GM19452 (cell line): Measurements from ENCODE around the gene ALCAM.

Experiments used
- ATAC-seq: cut with Tn5 transposase; IDR thresholded peaks from one replicate; pipeline ENCODE4 v1.9.1; 2021; ENCODE audit not compliant: unreplicated experiment

The ALCAM gene

DNA sequence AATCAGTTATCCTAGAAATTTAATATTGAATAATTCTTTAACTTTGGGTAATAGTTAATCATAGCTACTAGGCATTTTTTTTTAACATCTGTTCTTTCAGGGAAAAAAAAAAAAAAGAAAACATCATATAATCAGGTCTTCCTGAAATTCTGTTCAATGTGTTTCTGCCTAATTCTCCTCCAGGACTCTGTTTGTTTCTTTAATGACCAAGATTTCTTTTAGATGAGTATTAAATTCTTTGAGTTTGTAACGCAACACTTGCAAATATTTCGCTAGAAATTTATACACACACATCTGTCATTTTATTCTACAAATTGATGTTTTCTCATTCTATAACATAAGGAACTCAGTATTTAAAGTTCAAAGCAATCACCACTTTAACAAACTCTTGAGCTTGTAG lies 56.7 kb downstream of the ALCAM start:
- ATAC-seq = no peak

DNA sequence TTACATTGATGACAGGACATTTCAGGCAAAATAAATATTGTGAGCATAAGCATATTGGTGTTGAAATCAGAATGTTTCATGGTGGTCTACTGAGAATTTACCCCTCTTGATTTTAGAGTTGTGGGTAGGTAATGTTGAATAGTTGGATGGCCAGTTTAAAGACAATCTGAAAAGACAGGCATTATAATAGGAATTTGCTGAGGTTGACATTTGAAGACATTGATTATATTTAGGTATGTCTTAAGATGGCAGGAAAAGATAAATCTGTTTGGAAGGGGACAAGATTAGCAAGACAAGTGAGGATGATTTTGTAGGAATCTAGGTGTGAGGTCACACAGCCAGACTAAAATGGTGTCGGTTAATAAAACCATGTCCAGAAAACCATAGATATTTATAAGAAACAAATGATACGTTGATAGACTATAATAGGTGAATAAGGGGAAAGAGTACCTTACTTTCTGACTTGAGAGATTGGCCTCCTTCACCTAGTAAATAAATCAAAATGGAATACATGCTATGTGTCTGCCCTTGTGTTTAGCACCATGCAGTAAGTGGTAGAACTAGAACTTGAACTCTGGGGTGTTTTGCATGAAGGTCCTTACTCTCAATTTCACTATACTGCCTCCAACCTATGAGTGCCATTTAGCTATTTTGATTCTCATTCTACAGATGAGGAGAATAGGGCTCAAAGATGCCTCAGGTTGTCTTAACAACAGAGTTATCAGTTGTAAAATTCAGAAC lies 57.9 kb downstream of the ALCAM start:
- ATAC-seq = no peak

DNA sequence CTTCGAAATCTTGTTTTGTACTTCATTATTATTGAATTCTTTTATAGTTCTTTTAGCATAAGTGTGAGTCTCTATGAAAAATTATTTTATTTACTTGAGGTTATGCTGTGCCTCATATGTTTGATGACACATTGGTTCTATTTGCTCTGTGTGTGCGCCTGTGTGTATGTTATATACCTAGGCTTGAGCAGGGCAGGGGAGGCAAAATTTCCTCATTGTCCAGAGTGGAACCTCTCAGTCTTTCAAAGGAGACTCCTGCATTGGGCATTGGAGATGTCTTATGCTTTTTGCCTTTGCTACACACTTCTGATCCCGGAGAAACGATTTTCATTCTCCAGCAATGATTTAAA lies 58.4 kb downstream of the ALCAM start:
- no peak for ATAC-seq

DNA sequence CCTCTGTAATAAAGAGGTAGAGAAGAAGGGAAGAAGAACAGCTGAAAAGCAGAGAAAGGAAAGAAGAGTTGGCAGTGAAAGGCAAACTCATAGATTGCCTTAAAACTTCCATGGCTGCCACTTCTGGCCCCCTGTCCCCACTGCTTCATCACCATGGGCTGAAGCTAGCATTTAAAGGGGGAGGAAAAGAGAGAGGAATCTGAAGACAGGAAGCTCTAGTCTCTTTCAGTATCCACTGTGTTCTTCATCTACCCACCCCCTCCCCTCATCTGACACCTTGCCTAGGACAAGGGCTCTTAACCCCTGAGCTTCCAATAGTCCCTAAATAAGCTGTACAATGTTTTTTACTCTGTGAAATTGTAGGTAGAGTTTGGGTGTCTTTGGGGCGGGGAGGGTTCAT lies 60.6 kb downstream of the ALCAM start:
- no peak for ATAC-seq

DNA sequence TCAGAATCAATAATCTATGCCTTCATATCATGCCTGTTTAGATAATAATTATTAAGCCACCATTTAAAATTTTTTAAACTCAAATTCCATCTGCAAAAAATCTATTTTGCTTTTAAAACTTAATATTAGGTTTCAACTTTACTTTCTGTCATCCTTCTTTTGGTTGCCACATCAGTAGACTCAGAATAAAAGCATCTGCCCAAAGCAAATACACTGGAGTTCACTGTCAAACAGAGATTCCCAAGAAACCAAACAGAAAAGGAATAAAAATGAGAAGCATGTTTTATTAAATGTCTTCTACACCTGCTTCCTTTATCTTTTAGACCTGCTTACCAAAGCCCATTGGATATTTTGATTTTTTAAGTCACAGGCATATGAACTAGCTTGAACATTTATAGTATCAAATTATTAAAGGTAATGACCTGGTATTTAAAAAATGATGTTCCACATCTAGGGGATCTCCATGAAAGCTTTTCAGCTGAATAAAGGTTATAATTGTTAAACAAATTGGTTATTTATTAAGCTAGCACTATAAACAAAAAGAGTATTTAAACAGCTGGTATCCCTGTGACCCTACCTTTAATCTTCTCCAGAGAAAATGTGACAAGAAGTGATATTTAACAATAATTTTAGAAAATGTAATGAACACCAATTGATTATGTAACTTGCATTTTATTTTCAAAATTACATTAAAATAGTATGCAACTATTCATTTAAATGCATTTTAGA lies 62.5 kb downstream of the ALCAM start:
- no peak for ATAC-seq

DNA sequence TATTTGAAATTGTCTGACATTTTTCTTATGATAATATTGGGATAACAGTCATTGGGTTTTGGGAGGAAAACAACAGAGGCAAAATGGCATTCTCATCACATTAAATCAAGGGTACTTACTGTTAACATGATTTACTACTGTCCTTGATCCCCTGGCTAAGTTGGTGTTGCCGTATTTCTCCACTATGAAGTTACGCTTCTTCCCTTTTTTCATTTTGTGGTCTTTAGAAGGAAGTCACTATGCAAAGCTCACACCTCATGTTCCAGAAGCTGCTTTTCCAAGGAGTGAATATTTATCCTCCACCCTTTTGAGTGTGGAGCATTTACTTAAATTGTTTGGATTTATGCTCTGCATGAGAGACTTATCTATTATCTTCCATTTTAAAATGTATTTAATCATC lies 63.7 kb downstream of the ALCAM start:
- ATAC-seq = no peak

DNA sequence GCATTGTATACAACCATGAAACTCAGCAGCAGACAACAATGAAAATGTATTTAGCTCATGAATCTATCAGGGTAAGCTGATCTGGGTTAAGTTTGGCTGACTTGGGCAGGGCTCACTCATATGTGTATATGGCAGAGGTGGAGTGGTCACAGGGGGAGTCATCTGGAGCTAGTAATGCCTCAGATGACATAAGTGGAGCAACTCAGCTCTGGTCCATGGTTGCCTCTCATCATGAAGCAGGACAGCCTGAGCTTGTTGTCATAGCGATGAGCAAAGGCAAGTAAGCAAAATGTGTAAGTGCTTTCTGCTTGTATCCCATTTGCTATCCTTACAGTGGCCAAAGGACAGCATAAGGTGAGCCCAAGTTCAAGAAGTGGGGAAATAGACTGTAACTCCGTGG lies 64.5 kb downstream of the ALCAM start:
- no peak for ATAC-seq

DNA sequence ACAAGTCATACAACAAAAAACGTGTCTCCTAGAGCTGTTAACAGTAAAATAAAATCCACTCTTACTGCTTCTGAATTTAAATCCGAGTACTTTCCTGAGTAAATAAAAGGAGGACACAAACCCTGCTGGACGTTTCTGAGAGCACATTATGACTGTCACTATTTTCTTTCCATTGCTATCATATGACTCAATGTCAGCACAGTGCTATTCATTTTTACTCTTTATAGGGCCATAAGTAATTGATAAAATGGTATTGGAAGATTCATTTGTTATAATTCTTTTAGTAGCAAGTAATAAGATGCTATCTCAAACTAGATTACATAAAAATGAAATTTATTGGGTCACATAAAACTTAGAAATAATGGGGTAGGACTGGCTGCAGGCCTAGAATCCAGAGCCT lies 68.6 kb downstream of the ALCAM start:
- no peak for ATAC-seq

DNA sequence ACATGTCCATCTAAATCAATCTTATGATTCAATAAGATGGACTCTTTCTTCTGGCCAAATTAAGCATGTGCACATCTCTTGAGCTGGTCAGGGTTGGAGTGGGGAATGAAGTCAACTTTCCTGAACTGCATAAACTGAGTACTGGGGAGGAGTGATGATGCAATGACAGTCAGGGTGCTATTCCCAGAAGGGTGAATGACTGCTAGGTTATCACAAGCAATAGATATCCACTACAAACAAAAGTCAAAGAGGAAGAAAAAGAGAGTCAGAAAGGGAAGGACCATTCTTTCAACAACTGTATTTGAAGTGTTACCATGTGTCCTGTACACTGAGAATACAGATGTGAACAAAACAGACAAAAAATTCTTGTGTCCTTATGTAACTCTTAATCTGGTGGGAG lies 70.0 kb downstream of the ALCAM start:
- ATAC-seq = no peak

DNA sequence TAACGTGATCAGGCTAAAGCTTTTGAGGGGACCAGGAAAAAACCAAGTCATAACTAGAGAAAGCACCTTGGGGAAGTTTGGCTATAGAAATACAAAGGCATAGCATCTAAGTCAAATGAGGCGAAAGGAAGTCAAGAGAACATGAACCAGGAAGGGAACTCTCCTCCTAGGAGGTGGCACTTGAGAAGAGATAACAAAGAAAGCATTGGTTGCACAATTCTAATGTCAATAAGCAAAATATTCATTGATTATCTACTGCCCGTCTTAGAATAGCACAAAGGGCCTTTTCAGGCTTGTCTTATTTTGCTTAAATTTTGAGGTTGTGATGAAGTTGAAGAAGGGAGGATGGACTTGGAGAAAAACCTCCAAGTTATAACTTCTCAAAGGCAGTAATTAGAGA lies 73.4 kb downstream of the ALCAM start:
- ATAC-seq = no peak

DNA sequence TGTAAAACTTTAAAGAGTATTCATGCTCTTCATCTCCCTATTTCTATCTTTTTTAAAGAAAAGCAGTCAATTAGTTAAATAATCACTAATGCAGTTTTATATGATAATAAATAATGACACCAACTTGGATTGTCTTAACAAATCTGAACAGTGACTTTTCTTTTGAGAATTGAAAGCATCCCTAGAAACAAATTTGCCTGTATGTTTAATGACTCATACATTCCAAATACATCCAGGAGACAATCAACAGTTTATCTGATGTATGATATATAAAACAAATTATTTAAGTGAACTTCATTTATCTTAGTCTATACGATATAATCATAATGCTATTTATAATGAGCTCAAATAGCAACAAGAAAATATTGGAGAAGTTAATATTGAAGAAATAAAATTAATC lies 78.0 kb downstream of the ALCAM start:
- no peak for ATAC-seq

DNA sequence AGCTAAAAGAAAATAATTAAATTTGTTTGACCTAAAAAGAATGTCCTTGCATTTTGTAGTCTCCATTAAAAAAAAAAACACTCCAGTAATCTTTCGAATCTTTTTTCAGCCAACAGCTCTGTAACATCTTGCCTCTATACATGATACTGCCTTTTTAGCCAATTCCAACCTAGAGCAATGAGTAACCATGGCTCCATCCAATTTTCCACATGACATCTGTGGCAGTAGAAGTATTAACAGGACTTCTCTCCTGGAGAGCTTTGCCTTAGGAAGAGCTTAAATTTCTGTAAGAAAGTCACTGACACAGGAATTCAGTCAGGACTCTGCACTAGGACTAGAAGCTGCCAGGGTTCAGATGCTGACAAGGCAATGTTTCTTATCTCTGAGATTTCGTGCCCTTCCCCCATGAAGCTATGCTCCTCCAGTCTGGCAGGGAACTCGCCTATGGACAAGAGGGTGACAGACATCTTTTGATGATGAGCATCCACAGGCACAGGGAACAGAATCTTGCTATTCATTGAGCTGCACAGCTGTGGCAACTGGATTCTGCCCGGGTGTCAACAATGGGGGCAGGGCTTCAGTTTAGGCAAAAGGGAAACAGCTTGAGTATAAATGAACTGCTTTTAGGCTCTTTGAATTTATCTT lies 81.8 kb downstream of the ALCAM start:
- no peak for ATAC-seq

DNA sequence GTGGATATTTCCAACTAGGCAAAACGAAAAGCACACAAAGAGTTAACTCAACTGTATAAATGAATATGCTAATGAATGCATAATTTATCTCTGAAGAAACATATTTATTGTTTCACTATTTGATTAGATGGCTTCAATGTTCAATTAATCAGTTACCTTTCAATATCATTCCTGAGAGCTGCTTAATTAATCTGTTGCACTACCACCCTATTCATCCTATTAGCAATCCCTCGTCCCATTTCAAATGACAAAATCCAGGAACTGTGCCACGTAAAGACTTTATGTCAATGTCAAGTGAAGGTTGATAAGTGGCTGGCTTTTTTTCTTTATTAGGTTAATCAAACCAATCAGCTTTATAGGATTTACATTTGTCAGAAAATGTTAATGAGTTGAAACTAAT lies 82.7 kb downstream of the ALCAM start:
- ATAC-seq = no peak

DNA sequence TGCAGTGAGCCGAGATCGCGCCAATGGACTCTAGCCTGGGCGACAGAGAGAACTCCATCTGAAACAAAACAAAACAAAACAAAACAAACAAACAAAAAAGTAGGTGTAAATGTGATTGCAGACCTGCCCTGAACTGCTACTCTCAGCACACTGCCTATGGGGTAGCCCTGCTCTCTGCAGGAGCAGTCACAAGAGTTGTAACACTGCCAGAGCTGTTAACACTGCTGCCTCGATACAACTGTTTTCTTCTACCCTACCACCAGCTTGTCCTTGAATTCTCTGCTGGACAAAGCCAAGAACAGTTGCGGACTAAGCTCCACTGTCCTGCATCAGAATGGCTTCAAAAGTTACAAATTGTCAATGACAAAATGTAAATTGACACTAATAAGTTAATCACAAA lies 89.3 kb downstream of the ALCAM start:
- ATAC-seq = no peak

DNA sequence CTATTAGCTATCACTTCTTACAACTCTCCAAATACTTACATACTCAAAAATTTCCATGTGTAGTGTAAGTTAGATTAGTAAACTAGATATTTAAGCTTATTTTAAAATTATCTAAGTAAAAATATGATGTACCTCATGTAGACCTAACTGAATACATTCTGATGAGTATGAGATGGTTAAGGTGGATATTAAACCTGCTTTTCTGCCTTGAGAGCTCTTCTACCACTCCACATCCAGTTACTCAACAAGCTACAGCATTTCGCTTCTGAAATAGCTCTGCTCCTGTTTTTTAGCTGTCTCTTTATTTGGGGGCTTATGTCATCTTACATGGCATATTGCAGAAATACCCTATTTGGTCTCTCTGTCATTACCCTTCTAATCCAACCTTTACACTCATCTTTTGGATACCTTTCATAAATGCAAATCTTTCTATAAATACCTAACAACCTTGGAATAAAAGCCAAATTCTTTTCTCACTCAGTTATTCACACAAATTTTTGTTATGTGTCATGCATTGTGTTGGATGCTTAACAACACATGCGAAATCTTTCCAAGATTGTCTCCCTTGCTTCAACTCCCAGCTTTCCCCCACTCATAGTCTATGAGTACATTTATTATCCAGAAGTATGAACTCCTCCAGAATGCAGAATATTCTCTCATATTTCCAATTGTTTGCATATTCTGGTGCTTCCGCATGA lies 92.0 kb downstream of the ALCAM start:
- ATAC-seq = no peak

DNA sequence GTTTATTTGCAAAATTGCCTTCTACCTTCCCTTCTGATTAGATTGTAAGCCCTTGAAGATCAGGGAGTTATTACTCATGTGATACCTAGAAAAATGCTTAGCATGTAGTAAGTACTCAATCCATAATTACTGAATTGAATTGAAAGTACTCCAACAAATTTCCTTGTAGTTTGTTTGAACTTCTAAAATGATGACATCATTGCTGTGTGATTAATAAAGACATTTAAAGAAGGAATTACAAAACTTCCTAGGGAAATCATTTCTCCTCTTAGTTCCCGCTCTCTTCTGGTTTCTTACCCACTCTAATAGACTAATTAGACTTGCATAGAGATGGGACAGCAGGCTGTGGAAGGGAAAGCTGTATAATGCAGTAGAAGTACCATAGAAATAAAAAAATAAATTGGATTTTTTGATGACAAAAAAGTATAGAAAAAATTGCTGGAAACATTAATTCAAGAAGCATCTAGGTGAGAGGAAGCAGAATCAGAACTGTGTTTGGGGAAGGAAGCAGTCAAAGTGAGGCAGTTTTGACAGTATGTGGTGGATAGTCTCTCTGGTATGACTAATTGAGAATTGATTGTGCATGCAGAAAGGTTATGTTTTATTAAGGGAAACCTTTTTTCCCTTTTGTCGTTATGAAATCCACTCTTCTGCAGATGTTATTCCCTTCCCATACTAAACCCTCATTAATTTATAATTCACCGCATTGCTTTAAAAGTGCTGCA lies 93.0 kb downstream of the ALCAM start:
- no peak for ATAC-seq

DNA sequence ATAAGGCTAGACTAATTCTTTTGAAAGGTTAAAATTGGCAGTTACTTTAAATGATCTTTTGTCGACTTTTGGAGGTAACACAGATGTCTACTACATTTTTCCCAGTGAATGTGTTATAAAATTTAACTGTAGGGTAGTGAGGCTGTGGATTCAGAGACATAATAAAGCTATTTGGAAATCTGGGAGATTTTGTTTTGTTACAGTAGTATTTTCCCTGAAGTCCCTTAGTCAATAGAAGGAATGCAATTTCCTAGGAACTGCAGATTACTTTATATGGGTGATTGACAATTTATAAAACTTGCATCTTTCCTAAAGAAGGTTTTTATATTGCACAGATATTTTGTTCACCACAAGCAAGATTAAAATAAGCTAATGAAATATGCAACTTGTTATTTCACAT lies 96.9 kb downstream of the ALCAM start:
- ATAC-seq = no peak

DNA sequence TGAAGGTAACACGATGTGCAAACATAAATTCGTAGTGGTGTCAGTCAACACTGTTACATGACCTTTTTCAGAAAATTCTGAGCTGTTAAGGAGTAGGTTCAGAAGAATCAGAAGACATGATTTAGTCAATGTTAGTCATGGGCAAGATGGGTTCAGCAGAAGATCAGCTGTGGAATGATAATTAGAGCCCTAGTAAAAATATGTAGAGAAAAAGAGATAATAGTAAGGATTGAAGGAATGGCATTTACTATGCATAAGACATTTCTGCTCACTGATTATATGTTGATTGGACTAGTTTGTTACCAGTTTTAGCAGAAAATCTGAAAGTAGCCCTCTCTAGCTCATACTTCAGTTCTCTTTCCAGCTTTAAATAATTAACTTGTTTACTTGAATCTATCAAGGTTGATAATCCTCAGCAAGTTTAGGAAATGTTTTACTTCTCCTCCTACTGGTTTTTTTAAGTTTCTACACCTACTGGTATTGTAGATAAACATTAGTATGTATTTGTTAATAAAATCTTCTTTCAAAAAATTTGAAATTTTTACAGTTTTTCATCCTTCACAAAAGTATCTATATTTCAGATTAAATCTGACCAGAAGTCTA lies 98.6 kb downstream of the ALCAM start:
- no peak for ATAC-seq

DNA sequence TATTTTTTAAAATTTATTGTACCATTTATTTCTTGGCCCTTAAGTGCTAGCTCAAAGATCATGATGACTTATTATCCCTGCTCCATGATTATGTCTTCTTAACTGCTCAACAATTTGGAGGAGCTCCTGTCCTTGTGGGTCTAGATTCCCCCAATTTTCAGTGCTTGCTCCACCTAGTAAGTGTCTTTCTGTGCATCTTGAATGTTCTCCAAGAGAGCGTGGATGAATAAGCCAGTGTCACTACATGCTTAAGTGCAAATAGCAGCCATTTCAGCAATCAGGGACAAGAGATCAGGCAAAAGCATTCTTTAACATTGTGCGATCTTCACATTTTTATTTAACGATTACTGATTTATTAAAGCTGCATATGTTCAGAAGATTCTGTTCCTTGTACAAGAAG lies 99.4 kb downstream of the ALCAM start:
- no peak for ATAC-seq

DNA sequence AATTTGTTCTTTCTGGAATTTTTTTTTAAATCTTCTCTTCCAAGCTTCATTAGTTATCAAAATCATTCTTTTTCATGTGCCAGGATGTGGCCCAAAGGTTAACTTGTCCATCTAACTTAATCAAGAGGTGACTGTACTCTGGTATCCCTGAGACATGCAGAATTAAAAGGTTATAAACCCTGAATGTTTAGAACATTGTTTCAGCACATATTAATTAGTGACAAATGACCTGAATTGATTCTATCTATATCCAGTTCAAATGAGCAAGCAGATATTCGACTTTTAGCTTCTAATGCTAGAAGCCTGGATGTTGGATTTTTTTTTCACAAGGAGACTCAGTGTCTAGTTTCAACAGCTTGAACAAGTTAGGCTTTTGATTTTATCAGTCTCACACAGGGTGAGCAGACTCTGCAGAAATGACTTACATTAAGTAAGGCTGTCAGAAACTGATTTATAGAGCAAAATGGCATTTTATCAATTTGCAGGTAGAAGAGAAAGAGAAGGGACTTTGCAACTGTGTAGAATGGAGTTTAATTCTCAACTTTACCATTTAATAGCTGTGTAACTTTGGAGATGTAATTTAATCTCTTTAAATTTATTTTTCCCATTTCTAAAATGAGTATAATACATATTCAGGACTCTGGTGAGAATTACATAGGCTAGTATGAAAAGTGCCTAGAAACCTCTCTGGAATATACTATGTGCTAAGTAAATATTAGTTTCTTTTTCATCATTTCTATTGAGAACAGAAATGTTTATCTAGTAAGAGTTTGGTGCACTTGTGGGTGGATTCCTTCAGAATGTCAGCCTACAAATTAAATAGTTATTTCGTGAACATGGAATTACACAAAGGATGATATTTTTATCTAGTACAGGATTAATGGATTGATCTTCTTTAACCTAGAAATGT lies 100.0 kb downstream of the ALCAM start:
- no peak for ATAC-seq
